WERI-Rb-1 (cell line): Measurements from ENCODE around the gene FOXN3.

ENCODE experiments used
- DNase-seq: peaks from one replicate; pipeline ENCODE4 v3.0.0-alpha.2; 2020
- H3K27ac ChIP-seq: fragments of 250-450 bp; sonication (Bioruptor Pico); 2 replicates; pipeline ENCODE4 v1.5.1; 2020; ENCODE audit warnings: mild to moderate bottlenecking, moderate library complexity
- H3K27me3 ChIP-seq: fragments of 250-450 bp; sonication (Bioruptor Pico); 2 replicates; pipeline ENCODE4 v1.5.1; 2021; ENCODE audit warnings: mild to moderate bottlenecking, low read depth, moderate library complexity; ENCODE audit not compliant: insufficient read depth, severe bottlenecking
- H3K36me3 ChIP-seq: fragments of 250-450 bp; sonication (Bioruptor Pico); 2 replicates; pipeline ENCODE4 v1.5.1; 2020; ENCODE audit warnings: mild to moderate bottlenecking, moderate library complexity
- H3K4me3 ChIP-seq: 2 replicates; pipeline ENCODE4 v1.5.1; 2011; ENCODE audit warnings: low read depth, mild to moderate bottlenecking, control low read depth, low read length
- H3K9me3 ChIP-seq: fragments of 250-450 bp; sonication (Bioruptor Pico); 2 replicates; pipeline ENCODE4 v1.5.1; 2021; ENCODE audit warnings: mild to moderate bottlenecking, moderate library complexity; ENCODE audit not compliant: severe bottlenecking
- CTCF ChIP-seq: IDR thresholded peaks from 2 replicates; pipeline ENCODE4 v1.5.1; 2011; ENCODE audit warnings: low read depth, mild to moderate bottlenecking, control low read depth, inconsistent platforms, low read length

The FOXN3 gene

DNA sequence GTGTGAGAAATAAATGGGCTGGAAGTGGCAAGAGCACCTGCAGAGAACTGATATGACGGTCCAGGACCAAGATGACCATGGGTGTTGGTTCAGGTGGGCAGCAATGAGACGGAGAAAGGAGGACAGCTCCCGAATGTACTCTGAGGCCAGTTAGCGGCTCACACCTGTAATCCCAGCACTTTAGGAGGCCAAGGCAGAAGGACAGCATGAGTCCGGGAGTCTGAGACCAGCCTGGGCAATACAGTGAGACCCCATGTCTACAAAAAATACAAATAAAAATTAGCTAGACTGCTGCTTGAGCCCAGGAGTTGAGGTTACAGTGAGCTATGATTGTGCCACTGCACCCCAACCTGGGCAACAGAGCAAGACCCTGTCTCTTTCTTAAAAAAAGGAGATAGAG is 60.1 kb downstream of the FOXN3 start:
- Histone ChIP-seq H3K9me3 (no peaks in the 10 kb centered on the region), H3K27ac (no peak overlapping the region), H3K4me3 (no peak overlapping the region), H3K36me3 (no peaks in the 10 kb centered on the region), H3K27me3 (no peaks in the 10 kb centered on the region)
- no peak for TF ChIP-seq CTCF
- no peak for DNase-seq

DNA sequence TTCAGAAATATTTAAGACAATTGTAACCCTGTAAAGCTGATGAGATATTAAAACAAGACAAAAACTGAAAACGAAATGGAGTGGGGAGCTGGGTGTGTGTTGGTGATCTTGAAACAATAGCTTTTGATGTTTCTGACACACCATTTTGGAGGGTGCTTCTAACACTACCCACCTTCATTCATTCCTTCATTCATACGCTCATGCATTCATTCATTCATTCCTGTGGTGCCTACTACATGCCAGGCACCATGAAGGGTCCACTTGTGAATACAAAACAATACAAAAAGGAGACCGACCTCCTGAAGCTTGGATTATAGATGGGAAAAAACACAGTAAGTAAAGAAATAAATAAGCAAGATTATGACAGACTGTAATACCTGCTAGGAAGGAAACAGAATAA is 60.5 kb downstream of the FOXN3 start:
- TF ChIP-seq CTCF: no peak

DNA sequence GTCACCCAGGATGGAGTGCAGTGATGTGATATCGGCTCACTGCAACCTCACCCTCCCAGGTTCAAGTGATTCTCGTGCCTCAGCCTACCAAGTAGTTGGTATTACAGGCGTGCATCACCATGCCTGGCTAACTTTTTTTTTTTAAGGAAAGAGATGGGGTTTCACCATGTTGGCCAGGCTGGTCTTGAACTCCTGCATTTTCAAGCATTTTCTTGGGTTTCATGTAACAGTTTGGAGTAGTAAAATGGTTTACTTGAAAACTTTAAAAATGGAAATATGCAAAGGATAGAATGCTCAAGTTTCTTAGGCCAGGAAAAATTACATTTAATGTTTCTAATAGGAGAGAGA is 63.3 kb downstream of the FOXN3 start:
- no peak for TF ChIP-seq CTCF
- H3K27ac ChIP-seq: no peak overlapping the region
- H3K4me3 ChIP-seq: no peak overlapping the region

More for the DNA sequence above, 60.5 kb downstream of the FOXN3 start:
- H3K9me3 ChIP-seq: no peaks in the 10 kb centered on the region
- no peak overlapping the region for H3K27ac ChIP-seq
- H3K36me3 ChIP-seq: no peaks in the 10 kb centered on the region
- no peak overlapping the region for H3K4me3 ChIP-seq
- no peak for DNase-seq
- no peaks in the 10 kb centered on the region for H3K27me3 ChIP-seq

DNA sequence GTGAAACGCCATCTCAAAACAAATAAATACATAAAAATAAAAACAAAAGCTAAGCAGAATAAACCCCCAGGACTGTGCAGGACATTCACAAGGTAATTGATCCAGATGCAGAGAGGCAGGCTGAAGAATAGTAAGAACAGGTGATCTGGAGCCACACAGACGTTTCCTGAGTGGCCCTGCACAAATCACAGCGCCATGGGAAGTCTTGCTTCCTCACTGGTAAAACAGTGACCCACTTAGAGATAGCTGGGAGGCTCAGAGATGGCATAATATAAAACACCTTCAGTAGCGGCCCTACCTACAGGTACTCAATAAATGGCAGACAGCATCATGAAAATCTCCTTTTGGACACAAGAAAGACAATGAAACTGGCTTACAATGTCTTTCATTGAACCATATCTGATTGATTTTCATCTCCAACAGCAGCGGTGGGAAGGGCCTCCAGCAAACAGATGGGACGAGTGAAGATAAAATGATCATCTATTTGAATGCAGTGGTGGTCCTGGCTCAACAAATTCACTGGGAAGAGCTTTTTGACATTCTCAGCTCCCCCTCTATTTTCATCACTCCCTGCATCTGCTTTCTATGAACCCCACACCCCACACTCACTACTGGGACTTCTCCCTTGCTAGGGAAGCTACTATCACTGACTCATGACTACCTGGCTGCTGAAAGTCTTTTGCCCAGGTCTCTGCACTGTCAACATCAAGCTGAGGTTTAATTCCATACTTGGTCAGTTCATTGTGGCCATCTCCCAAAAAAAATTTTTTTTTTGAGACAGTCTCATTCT is 63.9 kb downstream of the FOXN3 start:
- DNase-seq: no peak
- H3K9me3 ChIP-seq: no peaks in the 10 kb centered on the region
- no peak for TF ChIP-seq CTCF
- H3K36me3 ChIP-seq: no peaks in the 10 kb centered on the region; the same call in 1 of the 2 replicates
- no peak overlapping the region for H3K27ac ChIP-seq
- H3K27me3 ChIP-seq: no peaks in the 10 kb centered on the region
- H3K4me3 ChIP-seq: no peak overlapping the region

More for the DNA sequence above, 63.3 kb downstream of the FOXN3 start:
- no peak for DNase-seq
- no peaks in the 10 kb centered on the region; the same call in 1 of the 2 replicates for H3K36me3 ChIP-seq
- H3K9me3 ChIP-seq: no peaks in the 10 kb centered on the region
- no peaks in the 10 kb centered on the region for H3K27me3 ChIP-seq

DNA sequence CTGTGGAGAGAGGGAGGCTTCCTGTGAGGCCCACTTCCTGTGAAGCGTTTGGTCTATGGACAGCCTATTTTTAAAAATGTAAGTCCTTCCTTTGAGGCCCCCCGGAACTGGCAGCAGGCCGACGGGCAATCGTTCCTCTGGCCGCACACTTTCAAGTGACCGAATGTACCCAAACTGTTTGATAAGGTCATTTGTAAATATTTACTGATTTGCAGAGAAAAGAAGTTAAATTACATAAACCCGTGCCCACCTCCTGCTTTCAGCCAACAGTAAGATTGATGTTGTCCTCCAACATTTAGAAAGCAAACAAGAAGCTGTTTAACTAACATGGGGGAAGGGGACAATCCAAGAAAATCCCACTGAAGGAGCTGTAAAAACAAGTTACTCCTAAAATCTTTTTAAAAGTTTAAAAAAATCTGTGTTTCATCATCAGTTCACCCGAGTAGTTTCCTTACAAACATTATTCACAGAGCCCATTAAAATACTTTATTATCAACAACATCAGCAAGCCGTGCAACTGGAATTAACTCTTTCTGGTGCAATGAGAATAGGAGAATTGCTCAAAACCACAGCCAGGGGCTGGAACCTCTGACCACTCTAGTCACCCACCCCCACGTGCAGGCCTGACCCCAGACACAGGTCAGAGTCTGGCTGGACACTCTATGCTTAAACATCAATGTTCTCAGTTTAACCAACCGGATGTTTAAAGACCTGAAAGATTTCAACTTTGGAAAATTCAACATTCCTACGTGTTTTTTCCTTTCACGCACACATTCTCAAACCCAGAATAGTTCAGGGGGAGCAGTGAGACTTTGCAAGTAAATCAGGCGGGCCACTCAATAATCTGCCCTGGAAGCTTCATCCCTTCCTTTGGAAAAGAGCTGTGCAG is 65.3 kb downstream of the FOXN3 start:
- H3K4me3 ChIP-seq: no peak overlapping the region

More for the DNA sequence above, 65.3 kb downstream of the FOXN3 start:
- Histone ChIP-seq H3K9me3 (no peaks in the 10 kb centered on the region), H3K27ac (no peak overlapping the region), H3K27me3 (no peaks in the 10 kb centered on the region), H3K36me3 (no peaks in the 10 kb centered on the region; the same call in 1 of the 2 replicates)
- no peak for DNase-seq
- TF ChIP-seq CTCF: no peak
